ENCODE results near the gene BANP.

The BANP gene

DNA sequence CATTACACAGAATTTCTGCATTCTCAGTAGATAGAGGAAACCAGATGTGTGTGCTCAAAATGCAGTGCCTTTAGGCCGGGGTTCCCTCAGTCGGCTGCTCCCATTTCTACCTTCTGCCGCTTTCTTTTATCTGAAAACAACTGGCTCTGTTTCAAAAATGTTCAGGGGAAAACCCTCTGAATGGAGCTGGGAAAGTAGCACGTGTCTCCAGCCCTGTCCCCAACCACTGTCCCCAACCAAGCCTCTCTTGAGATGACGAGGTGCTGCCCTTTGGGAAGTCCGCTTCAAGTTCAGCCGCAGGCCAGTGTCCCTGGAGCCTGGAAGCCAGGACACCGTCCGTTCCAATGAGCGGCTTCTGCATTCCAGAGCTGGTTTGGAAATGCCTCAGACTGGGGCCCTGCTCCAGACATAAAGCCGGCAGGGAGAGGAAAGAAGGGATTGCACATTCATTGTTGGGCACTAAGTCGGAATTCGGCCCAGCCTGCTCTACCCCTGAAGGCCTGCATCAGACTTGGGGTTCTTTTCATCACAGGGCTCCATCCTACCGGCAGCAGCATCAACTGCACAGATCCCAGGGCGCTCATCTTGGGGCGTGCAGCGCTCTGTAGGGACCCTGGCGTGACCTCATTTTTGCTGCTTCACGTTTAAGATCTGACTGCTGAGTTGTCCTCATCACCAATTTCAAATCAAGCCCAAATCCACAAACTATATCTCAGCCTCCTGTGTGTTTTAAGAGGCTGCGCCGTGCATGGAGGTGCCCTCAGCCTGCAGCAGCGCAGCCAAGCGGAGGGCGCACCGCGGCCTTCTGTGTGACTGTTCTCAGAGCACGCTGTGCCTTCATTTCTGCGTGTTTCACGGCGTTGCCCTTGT is 111.3 kb downstream of the BANP start:
- no peak overlapping the region for H3K4me3 ChIP-seq (ENCODE audit: low read depth, low read length)
- TF ChIP-seq, protein P1, sequence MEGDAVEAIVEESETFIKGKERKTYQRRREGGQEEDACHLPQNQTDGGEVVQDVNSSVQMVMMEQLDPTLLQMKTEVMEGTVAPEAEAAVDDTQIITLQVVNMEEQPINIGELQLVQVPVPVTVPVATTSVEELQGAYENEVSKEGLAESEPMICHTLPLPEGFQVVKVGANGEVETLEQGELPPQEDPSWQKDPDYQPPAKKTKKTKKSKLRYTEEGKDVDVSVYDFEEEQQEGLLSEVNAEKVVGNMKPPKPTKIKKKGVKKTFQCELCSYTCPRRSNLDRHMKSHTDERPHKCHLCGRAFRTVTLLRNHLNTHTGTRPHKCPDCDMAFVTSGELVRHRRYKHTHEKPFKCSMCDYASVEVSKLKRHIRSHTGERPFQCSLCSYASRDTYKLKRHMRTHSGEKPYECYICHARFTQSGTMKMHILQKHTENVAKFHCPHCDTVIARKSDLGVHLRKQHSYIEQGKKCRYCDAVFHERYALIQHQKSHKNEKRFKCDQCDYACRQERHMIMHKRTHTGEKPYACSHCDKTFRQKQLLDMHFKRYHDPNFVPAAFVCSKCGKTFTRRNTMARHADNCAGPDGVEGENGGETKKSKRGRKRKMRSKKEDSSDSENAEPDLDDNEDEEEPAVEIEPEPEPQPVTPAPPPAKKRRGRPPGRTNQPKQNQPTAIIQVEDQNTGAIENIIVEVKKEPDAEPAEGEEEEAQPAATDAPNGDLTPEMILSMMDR (IDR thresholded peaks at IDR 0.05; ENCODE audit: control insufficient read depth, extremely low read depth, insufficient read depth), result no peak
- DNase-seq (ENCODE audit: low read depth), result no peak

DNA sequence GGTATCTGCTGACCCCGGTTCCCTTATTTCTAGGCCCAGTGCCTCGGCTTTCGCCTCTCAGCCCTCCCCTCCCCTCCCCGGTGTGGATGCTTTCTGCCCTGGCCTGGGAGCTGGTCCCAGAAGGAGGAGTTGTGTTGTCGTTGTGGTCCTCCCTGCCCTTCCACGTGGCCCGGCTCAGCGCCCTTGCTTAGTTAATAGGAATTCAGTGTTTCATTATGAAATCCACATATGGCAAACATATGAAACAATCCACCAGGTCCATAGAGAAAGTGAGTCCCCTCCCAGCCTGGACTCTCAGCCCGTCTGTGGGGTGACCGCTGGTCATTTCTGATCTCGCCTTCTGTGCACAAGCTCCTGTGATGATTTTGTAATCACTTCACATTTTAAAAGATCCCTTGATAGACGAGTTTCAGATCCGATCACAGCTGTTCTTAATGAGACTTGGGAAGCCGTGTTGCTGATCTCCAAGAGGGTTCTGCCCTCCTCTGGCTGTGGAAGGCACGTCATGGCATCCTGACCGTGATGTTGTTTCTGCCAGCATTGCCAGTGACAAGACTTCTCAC is 112.1 kb downstream of the BANP start:
- TF ChIP-seq, protein P1 (IDR thresholded peaks at IDR 0.05; ENCODE audit: control insufficient read depth, extremely low read depth, insufficient read depth), result no peak
- no peak overlapping the region for H3K4me3 ChIP-seq (ENCODE audit: low read depth, low read length)
- DNase-seq (ENCODE audit: low read depth), result no peak

DNA sequence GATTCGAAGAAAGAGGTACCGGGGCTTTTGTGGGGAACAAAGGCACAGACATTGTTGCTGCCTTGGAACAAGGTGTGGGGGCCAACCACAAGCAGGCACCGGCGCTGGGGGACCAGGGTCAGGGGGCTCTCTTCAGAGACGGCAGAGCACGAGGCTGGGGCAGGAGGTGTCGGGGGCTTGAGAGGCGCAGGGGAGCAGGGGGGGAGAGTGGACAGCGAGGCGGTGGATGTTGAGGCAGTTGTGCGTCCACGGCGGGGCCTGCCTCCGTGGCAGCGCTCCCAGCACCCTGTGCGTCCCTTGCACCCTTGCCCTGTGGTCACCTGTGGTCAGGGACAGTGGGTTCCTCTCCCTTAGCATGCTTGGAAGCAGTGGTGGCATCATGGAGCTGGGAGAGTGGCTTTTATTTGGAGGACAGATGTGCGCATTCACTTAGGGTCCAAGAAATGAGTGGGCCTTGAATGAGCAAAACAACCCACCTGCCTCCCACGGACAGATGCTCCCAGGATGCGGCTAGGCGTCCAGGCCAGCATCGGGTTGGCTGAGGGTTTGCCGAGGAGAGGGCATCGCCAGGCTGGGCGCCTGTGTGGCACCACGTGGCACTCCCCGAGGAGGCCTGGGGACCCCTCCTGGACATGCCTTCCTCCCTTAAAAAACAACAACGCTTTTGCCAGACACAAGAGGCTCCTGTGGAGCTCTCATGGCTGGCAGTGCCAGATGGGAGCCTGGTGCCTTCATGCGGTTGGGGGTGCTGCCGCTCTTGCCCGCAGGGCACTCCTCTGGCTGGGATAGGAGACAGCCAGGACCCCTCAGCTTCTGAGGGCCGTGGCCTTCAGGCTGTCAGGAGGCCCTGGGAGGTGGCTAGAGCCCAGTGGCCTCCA is 113.0 kb downstream of the BANP start:
- no peak for DNase-seq (ENCODE audit: low read depth)
- TF ChIP-seq, protein P1 (IDR thresholded peaks at IDR 0.05; ENCODE audit: control insufficient read depth, extremely low read depth, insufficient read depth), result no peak
- no peak overlapping the region for H3K4me3 ChIP-seq (ENCODE audit: low read depth, low read length)

DNA sequence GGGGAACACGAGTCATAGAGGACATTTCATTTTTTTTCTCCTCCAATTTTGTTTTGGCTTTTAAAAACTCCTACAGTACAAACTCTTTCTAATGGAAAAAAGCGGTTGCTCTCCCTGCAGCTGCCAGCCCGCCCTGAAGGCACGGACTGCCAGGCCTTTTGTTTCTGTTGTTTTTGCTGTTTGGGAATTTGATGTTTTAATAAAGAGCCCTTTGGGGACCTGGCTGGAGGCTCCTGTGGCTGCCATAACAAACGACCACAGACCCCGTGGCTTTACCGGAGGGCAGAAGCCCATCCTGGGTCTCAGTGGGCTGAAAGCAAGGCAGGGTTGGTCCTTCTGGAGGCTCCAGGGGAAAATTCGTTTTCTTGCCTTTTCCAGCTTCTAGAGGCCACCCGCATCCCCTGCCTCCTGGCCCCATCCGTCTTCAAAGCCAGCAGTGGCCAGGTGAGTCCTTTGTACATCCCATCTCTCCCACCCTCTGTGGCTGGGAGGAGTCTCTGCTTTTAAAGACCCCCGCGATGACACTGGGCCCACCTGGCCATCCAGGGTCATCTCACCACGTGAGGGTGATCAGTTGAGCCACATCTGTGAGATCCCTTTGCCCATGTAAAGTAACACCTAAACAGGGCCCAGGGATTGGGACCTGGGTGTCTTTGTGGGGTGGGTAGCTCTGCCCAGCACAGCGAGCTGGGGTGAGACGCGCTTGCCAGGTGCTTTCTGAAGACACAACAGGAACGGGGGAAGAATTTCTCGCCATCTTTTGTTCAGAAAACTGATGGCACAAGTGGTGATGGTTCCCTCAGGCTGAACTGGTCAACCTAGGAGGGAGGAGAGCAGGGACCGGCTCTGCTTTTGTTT is 113.9 kb downstream of the BANP start:
- TF ChIP-seq, protein P1 (IDR thresholded peaks at IDR 0.05; ENCODE audit: control insufficient read depth, extremely low read depth, insufficient read depth), result no peak
- H3K4me3 ChIP-seq (ENCODE audit: low read depth, low read length), result no peak overlapping the region
- no peak for DNase-seq (ENCODE audit: low read depth)

DNA sequence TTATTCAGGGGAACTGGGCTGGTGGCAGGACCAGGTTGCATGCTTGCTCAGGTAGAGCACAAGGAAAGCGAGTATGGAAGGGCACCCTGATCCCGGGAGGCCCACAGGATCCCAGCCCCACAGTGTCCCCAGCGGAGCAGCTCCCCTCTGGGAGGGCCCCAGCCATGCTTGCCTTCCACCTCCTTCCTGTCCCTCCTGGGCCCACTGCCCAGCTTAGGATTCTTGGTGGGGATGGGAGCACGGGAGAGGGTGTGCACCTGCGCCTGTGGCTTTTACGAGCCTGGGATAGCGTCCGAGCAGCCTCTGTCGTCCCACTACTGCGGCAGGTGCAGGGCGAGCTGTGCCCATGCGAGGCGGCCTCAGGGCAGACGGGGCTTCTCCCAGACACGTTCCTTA is 114.5 kb downstream of the BANP start:
- DNase-seq (ENCODE audit: low read depth), result no peak
- TF ChIP-seq, protein P1 (IDR thresholded peaks at IDR 0.05; ENCODE audit: control insufficient read depth, extremely low read depth, insufficient read depth), result no peak
- no peak overlapping the region for H3K4me3 ChIP-seq (ENCODE audit: low read depth, low read length)

DNA sequence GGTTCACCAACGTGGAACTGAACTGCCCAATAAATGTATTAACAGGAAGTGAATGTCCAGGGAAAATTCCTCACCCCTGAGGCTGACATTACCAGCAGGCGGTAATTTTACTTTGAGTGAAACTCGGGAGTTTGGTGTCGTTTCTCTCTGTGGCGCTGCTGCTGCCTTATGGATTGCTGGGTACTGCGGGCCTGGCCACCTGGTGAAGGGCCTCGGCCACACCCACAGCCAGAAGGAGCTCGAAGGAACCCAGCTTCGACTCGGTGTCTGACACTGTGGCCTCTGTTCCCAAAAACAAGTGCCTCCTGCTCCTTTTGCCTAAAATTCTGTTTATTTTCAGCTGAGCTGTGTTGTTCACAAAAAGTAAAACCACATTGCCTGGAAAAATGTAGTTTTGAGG is 115.0 kb downstream of the BANP start:
- H3K4me3 ChIP-seq (ENCODE audit: low read depth, low read length), result no peak overlapping the region
- TF ChIP-seq, protein P1 (IDR thresholded peaks at IDR 0.05; ENCODE audit: control insufficient read depth, extremely low read depth, insufficient read depth), result no peak
- no peak for DNase-seq (ENCODE audit: low read depth)
